ENCODE data around the gene UCK2.
"Not testable (repeated sequence)": the region's sequence is repeated elsewhere in the genome, so short reads cannot be mapped to it uniquely, and the experiment has no call there.

The UCK2 gene

DNA sequence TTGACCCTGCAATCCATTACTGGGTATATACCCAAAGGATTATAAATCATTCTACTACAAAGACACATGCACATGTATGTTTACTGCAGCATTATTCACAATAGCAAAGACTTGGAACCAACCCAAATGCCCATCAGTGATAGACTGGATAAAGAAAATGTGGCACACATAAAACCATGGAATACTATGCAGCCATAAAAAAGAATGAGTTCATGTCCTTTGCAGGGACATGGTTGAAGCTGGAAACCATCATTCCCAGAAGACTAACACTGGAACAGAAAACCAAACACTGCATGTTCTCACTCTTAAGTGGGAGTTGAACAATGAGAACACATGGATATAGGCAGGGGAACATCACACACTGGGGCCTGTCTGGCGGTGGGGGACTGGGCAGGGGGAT is 22.9 kb upstream of the UCK2 start:
- not testable (repeated sequence) for ATAC-seq

DNA sequence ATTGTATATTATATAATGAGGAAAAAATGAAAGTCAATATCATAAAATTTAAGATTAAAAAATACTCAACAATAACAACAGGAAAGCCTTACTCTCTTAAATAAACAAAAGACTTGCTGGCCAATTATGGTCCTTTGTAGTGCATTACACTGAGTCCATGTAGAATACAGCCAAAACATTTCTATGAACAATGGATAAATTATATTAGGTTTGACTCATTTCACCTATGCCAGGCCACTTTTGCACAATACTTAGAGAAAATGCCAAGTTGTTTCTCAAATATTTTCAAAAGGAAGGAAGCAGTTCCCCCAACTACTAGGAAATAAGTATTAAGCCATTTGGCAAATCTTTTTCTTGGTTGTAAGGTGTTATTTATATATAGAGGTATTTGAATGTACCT is 19.8 kb upstream of the UCK2 start:
- TF ChIP-seq ESRRG (CRISPR knock-in tag; IDR thresholded peaks at IDR 0.05) = no peak
- TF ChIP-seq, protein P1, sequence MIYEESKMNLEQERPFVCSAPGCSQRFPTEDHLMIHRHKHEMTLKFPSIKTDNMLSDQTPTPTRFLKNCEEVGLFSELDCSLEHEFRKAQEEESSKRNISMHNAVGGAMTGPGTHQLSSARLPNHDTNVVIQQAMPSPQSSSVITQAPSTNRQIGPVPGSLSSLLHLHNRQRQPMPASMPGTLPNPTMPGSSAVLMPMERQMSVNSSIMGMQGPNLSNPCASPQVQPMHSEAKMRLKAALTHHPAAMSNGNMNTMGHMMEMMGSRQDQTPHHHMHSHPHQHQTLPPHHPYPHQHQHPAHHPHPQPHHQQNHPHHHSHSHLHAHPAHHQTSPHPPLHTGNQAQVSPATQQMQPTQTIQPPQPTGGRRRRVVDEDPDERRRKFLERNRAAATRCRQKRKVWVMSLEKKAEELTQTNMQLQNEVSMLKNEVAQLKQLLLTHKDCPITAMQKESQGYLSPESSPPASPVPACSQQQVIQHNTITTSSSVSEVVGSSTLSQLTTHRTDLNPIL (CRISPR knock-in tag; IDR thresholded peaks at IDR 0.05; ENCODE audit: low read depth) = no peak
- no peak for TF ChIP-seq ZFP3 (CRISPR knock-in tag; IDR thresholded peaks at IDR 0.05)
- TF ChIP-seq PPARA (CRISPR knock-in tag; IDR thresholded peaks at IDR 0.05; ENCODE audit: borderline replicate concordance) = no peak
- TF ChIP-seq GLIS3 (CRISPR knock-in tag; IDR thresholded peaks at IDR 0.05) = no peak
- TF ChIP-seq, protein P2, sequence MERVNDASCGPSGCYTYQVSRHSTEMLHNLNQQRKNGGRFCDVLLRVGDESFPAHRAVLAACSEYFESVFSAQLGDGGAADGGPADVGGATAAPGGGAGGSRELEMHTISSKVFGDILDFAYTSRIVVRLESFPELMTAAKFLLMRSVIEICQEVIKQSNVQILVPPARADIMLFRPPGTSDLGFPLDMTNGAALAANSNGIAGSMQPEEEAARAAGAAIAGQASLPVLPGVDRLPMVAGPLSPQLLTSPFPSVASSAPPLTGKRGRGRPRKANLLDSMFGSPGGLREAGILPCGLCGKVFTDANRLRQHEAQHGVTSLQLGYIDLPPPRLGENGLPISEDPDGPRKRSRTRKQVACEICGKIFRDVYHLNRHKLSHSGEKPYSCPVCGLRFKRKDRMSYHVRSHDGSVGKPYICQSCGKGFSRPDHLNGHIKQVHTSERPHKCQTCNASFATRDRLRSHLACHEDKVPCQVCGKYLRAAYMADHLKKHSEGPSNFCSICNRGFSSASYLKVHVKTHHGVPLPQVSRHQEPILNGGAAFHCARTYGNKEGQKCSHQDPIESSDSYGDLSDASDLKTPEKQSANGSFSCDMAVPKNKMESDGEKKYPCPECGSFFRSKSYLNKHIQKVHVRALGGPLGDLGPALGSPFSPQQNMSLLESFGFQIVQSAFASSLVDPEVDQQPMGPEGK (CRISPR knock-in tag; IDR thresholded peaks at IDR 0.05; ENCODE audit: borderline replicate concordance) = no peak
- TF ChIP-seq BACH2 (CRISPR knock-in tag; IDR thresholded peaks at IDR 0.05; ENCODE audit: borderline replicate concordance) = no peak
- no peak for TF ChIP-seq OSR1 (CRISPR knock-in tag; IDR thresholded peaks at IDR 0.05)
- TF ChIP-seq ZNF565 (CRISPR knock-in tag; conservative IDR thresholded peaks at IDR 0.05; ENCODE audit: low read depth) = no peak
- no peak for TF ChIP-seq RARB (CRISPR knock-in tag; IDR thresholded peaks at IDR 0.05)
- no peak for TF ChIP-seq ZNF70 (CRISPR knock-in tag; IDR thresholded peaks at IDR 0.05)
- no peak for TF ChIP-seq ISL1 (CRISPR knock-in tag; IDR thresholded peaks at IDR 0.05)
- TF ChIP-seq ZC3H10 (CRISPR knock-in tag; IDR thresholded peaks at IDR 0.05) = no peak
- no peak for TF ChIP-seq TCF4 (CRISPR knock-in tag; IDR thresholded peaks at IDR 0.05; ENCODE audit: borderline replicate concordance)
- TF ChIP-seq, protein P3, sequence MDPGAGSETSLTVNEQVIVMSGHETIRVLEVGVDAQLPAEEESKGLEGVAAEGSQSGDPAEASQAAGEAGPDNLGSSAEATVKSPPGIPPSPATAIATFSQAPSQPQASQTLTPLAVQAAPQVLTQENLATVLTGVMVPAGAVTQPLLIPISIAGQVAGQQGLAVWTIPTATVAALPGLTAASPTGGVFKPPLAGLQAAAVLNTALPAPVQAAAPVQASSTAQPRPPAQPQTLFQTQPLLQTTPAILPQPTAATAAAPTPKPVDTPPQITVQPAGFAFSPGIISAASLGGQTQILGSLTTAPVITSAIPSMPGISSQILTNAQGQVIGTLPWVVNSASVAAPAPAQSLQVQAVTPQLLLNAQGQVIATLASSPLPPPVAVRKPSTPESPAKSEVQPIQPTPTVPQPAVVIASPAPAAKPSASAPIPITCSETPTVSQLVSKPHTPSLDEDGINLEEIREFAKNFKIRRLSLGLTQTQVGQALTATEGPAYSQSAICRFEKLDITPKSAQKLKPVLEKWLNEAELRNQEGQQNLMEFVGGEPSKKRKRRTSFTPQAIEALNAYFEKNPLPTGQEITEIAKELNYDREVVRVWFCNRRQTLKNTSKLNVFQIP (CRISPR knock-in tag; IDR thresholded peaks at IDR 0.05; ENCODE audit: borderline replicate concordance, low read depth) = no peak
- TF ChIP-seq, protein P4, sequence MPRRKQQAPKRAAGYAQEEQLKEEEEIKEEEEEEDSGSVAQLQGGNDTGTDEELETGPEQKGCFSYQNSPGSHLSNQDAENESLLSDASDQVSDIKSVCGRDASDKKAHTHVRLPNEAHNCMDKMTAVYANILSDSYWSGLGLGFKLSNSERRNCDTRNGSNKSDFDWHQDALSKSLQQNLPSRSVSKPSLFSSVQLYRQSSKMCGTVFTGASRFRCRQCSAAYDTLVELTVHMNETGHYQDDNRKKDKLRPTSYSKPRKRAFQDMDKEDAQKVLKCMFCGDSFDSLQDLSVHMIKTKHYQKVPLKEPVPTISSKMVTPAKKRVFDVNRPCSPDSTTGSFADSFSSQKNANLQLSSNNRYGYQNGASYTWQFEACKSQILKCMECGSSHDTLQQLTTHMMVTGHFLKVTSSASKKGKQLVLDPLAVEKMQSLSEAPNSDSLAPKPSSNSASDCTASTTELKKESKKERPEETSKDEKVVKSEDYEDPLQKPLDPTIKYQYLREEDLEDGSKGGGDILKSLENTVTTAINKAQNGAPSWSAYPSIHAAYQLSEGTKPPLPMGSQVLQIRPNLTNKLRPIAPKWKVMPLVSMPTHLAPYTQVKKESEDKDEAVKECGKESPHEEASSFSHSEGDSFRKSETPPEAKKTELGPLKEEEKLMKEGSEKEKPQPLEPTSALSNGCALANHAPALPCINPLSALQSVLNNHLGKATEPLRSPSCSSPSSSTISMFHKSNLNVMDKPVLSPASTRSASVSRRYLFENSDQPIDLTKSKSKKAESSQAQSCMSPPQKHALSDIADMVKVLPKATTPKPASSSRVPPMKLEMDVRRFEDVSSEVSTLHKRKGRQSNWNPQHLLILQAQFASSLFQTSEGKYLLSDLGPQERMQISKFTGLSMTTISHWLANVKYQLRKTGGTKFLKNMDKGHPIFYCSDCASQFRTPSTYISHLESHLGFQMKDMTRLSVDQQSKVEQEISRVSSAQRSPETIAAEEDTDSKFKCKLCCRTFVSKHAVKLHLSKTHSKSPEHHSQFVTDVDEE (CRISPR knock-in tag; IDR thresholded peaks at IDR 0.05) = no peak
- no peak for ATAC-seq

DNA sequence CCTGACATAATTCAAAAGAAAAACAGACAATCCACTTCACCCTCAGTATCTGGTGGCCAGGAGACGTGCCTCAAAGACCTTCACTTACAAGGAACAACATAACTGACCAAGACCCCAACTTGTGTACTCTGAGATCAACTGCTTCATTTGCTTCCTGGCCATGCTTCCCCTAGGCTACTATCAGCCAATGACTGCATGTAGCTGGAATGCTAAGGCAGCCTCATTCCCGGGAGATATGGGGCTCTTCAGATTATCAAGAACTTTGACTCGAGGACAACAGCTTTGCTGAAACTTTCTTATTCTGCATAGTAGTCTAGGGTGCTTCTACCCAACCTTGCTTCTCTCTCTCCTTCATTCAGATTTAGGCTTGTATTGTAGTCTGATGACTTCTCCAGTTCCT is 11.7 kb upstream of the UCK2 start:
- TF ChIP-seq ESRRG (CRISPR knock-in tag; IDR thresholded peaks at IDR 0.05) = no peak
- TF ChIP-seq PPARA (CRISPR knock-in tag; IDR thresholded peaks at IDR 0.05; ENCODE audit: borderline replicate concordance) = no peak
- TF ChIP-seq SNAI2 (CRISPR knock-in tag; IDR thresholded peaks at IDR 0.05) = no peak
- TF ChIP-seq RARB (CRISPR knock-in tag; IDR thresholded peaks at IDR 0.05) = no peak
- TF ChIP-seq, protein P3 (CRISPR knock-in tag; IDR thresholded peaks at IDR 0.05; ENCODE audit: borderline replicate concordance, low read depth) = no peak
- no peak for TF ChIP-seq OSR1 (CRISPR knock-in tag; IDR thresholded peaks at IDR 0.05)
- TF ChIP-seq GLIS3 (CRISPR knock-in tag; IDR thresholded peaks at IDR 0.05) = no peak
- TF ChIP-seq TOX (CRISPR knock-in tag; IDR thresholded peaks at IDR 0.05; ENCODE audit: borderline replicate concordance) = no peak
- TF ChIP-seq ZFP3 (CRISPR knock-in tag; IDR thresholded peaks at IDR 0.05) = no peak
- TF ChIP-seq ARNTL (CRISPR knock-in tag; IDR thresholded peaks at IDR 0.05; ENCODE audit: borderline replicate concordance, low read depth) = no peak
- TF ChIP-seq CSDC2 (CRISPR knock-in tag; IDR thresholded peaks at IDR 0.05) = no peak
- no peak for TF ChIP-seq BACH2 (CRISPR knock-in tag; IDR thresholded peaks at IDR 0.05; ENCODE audit: borderline replicate concordance)
- TF ChIP-seq, protein P1 (CRISPR knock-in tag; IDR thresholded peaks at IDR 0.05; ENCODE audit: low read depth) = no peak
- ATAC-seq = peak; percentile 58; the same call in 2 of the 3 replicates
